Osteocyte (in vitro differentiated cells): ENCODE data around the gene ATRIP. TPM values are rescaled to one million over a fixed set of nuclear protein-coding genes. Genes with fewer than 3 reads are reported as not detected.

Experiments
- DNase-seq: peaks from one replicate; pipeline ENCODE4 v3.0.0; 2021; ENCODE audit warnings: mixed read lengths; ENCODE audit not compliant: unreplicated experiment; ENCODE audit errors: extremely low spot score
- H3K27ac Mint-ChIP-seq: one replicate; pipeline ENCODE4 v1.8.0; 2021; ENCODE audit warnings: mild to moderate bottlenecking, mixed read lengths; ENCODE audit not compliant: unreplicated experiment
- H3K27me3 Mint-ChIP-seq: one replicate; pipeline ENCODE4 v1.8.0; 2021; ENCODE audit warnings: mixed read lengths; ENCODE audit not compliant: unreplicated experiment
- H3K36me3 Mint-ChIP-seq: one replicate; pipeline ENCODE4 v1.8.0; 2021; ENCODE audit warnings: mixed read lengths; ENCODE audit not compliant: unreplicated experiment
- H3K4me1 Mint-ChIP-seq: one replicate; pipeline ENCODE4 v1.8.0; 2021; ENCODE audit warnings: mixed read lengths; ENCODE audit not compliant: unreplicated experiment
- H3K4me3 Mint-ChIP-seq: one replicate; pipeline ENCODE4 v1.8.0; 2021; ENCODE audit warnings: mild to moderate bottlenecking, moderate library complexity, mixed read lengths; ENCODE audit not compliant: unreplicated experiment
- H3K9me3 Mint-ChIP-seq: one replicate; pipeline ENCODE4 v1.8.0; 2021; ENCODE audit warnings: mixed read lengths; ENCODE audit not compliant: unreplicated experiment
- CTCF ChIP-seq: fragments of 200-600 bp; sonication (generic); IDR thresholded peaks from 2 replicates; pipeline ENCODE4 v1.5.0; 2021; ENCODE audit warnings: antibody characterized with exemption, mild to moderate bottlenecking, moderate library complexity
- total RNA-seq: library from RNA; stranded (reverse); gene quantifications from 2 replicates; pipeline ENCODE4 v1.2.1, GENCODE V29; 2021

The ATRIP gene
- total RNA-seq, 1 donor from 2014 or later = 8.5 TPM

- Mint-ChIP-seq H3K36me3 (peaks cover 26% of the 10 kb centered on the region), H3K27me3 (no peaks in the 10 kb centered on the region), H3K4me3 (no peak overlapping the region), H3K27ac (no peak overlapping the region), H3K4me1 (peaks cover 5% of the 10 kb centered on the region), H3K9me3 (no peaks in the 10 kb centered on the region)
- DNase-seq = no peak
- no peak for TF ChIP-seq CTCF
Measured at GRCh38 chr3:48418140-48418539, 28.4 kb upstream of the ATRIP start.

- DNase-seq = no peak
- no peak overlapping the region for H3K27ac Mint-ChIP-seq
- H3K9me3 Mint-ChIP-seq = no peaks in the 10 kb centered on the region
- no peak overlapping the region for H3K4me3 Mint-ChIP-seq
- peaks cover 23% of the 10 kb centered on the region for H3K36me3 Mint-ChIP-seq
- H3K27me3 Mint-ChIP-seq = no peaks in the 10 kb centered on the region
- H3K4me1 Mint-ChIP-seq = peaks cover 7% of the 10 kb centered on the region
- TF ChIP-seq CTCF = no peak
Measured at GRCh38 chr3:48418651-48419050, 27.9 kb upstream of the ATRIP start.

- H3K4me3 Mint-ChIP-seq = no peak overlapping the region
- H3K4me1 Mint-ChIP-seq = peaks cover 8% of the 10 kb centered on the region
- H3K36me3 Mint-ChIP-seq = peaks cover 23% of the 10 kb centered on the region
- no peak overlapping the region for H3K27ac Mint-ChIP-seq
- H3K27me3 Mint-ChIP-seq = no peaks in the 10 kb centered on the region
- H3K9me3 Mint-ChIP-seq = no peaks in the 10 kb centered on the region
- DNase-seq = no peak
- no peak for TF ChIP-seq CTCF
Measured at GRCh38 chr3:48419149-48419548, 27.4 kb upstream of the ATRIP start.

- peaks cover 23% of the 10 kb centered on the region for H3K36me3 Mint-ChIP-seq
- no peak overlapping the region for H3K27ac Mint-ChIP-seq
- DNase-seq = no peak
- TF ChIP-seq CTCF = no peak
- no peak overlapping the region for H3K4me3 Mint-ChIP-seq
- H3K27me3 Mint-ChIP-seq = no peaks in the 10 kb centered on the region
- no peaks in the 10 kb centered on the region for H3K9me3 Mint-ChIP-seq
- peaks cover 13% of the 10 kb centered on the region for H3K4me1 Mint-ChIP-seq
Measured at GRCh38 chr3:48419597-48419996, 26.9 kb upstream of the ATRIP start.

- DNase-seq = no peak
- Mint-ChIP-seq H3K36me3 (peaks cover 17% of the 10 kb centered on the region), H3K27me3 (no peaks in the 10 kb centered on the region), H3K4me3 (no peak overlapping the region), H3K9me3 (no peaks in the 10 kb centered on the region), H3K4me1 (peaks cover 21% of the 10 kb centered on the region), H3K27ac (no peak overlapping the region)
- no peak for TF ChIP-seq CTCF
Measured at GRCh38 chr3:48420561-48420960, 26.0 kb upstream of the ATRIP start.
